Activated B cell treated with CpG ODN at 0.5 μM for 24 hours (primary cell): Measurements from ENCODE around the gene BPIFB6. TPM values are rescaled to one million over a fixed set of nuclear protein-coding genes. Genes with fewer than 3 reads are reported as not detected.

Source experiments
- ATAC-seq: fragments of 200-7000 bp; cut with Tn5 transposase; one replicate; pipeline ENCODE4 v1.10.0; 2021; ENCODE audit warnings: low read depth, mild to moderate bottlenecking, moderate library complexity
- CTCF ChIA-PET: fragments of 350-600 bp; sonication (Branson Sonifier 250); formaldehyde crosslinking; loops from one replicate; lab custom pipeline; 2021; ENCODE audit warnings: antibody characterized with exemption; lab: Charles Lee
- POLR2A ChIA-PET: fragments of 350-600 bp; sonication (Branson Sonifier 250); formaldehyde crosslinking; loops from one replicate; lab custom pipeline; 2021; ENCODE audit warnings: antibody characterized with exemption; lab: Charles Lee
- DNase-seq: peaks from one replicate; pipeline ENCODE4 v3.0.0; 2022
- H3K27ac Mint-ChIP-seq: one replicate; pipeline ENCODE4 v1.8.0; 2020; ENCODE audit warnings: mixed read lengths
- H3K27me3 Mint-ChIP-seq: one replicate; pipeline ENCODE4 v1.8.0; 2021; ENCODE audit warnings: mixed read lengths
- H3K36me3 Mint-ChIP-seq: one replicate; pipeline ENCODE4 v1.8.0; 2021; ENCODE audit warnings: low read depth, mixed read lengths
- H3K4me1 Mint-ChIP-seq: one replicate; pipeline ENCODE4 v1.8.0; 2021; ENCODE audit warnings: mixed read lengths
- H3K4me3 Mint-ChIP-seq: one replicate; pipeline ENCODE4 v1.8.0; 2020; ENCODE audit warnings: mild to moderate bottlenecking, mixed read lengths
- H3K9me3 Mint-ChIP-seq: one replicate; pipeline ENCODE4 v1.8.0; 2020; ENCODE audit warnings: mixed read lengths
- intact Hi-C: fragments of 100-400 bp; cut with micrococcal nuclease; formaldehyde crosslinking; loops from one replicate; pipeline ENCODE4 v1.15.1; 2024
- total RNA-seq: library from RNA; stranded (reverse); gene quantifications from 2 replicates; pipeline ENCODE4 v1.2.3, GENCODE V29; 2022
- TF ChIP-seq, protein P1 (sequence below): fragments of 200-600 bp; IDR thresholded peaks from one replicate; pipeline ENCODE4 v1.8.0; 2022; ENCODE audit warnings: antibody characterized with exemption, mild to moderate bottlenecking

BPIFB6 gene
- total RNA-seq, 1 donor from 2014 or later: not detected

DNA sequence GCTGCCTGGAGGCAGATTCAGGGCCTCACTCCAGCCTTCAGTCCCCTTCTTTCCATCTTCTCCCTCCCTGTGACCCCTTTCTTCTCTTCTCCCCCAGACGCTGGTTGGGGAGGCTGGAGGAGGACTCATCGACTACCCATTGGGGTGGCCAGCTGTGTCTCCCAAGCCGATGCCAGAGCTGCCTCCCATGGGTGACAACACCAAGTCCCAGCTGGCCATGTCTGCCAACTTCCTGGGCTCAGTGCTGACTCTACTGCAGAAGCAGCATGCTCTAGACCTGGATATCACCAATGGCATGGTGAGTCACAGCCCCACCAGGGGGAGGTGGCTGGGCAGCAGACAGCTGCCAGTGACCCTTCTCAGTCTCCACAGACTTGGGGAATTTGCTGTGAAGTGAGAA lies 60.9 kb downstream of the BPIFB6 start:
- H3K4me3 Mint-ChIP-seq: no peak overlapping the region
- no peaks in the 10 kb centered on the region for H3K9me3 Mint-ChIP-seq
- no peaks in the 10 kb centered on the region for H3K27me3 Mint-ChIP-seq
- no peaks in the 10 kb centered on the region for H3K4me1 Mint-ChIP-seq
- no peaks in the 10 kb centered on the region for H3K36me3 Mint-ChIP-seq
- ATAC-seq (no peak), DNase-seq (no peak)
- ChIA-PET POLR2A (no interaction called here), CTCF (no interaction called here)
- intact Hi-C loops: no loop called here
- H3K27ac Mint-ChIP-seq: no peak overlapping the region
- TF ChIP-seq, protein P1, sequence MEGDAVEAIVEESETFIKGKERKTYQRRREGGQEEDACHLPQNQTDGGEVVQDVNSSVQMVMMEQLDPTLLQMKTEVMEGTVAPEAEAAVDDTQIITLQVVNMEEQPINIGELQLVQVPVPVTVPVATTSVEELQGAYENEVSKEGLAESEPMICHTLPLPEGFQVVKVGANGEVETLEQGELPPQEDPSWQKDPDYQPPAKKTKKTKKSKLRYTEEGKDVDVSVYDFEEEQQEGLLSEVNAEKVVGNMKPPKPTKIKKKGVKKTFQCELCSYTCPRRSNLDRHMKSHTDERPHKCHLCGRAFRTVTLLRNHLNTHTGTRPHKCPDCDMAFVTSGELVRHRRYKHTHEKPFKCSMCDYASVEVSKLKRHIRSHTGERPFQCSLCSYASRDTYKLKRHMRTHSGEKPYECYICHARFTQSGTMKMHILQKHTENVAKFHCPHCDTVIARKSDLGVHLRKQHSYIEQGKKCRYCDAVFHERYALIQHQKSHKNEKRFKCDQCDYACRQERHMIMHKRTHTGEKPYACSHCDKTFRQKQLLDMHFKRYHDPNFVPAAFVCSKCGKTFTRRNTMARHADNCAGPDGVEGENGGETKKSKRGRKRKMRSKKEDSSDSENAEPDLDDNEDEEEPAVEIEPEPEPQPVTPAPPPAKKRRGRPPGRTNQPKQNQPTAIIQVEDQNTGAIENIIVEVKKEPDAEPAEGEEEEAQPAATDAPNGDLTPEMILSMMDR: no peak

DNA sequence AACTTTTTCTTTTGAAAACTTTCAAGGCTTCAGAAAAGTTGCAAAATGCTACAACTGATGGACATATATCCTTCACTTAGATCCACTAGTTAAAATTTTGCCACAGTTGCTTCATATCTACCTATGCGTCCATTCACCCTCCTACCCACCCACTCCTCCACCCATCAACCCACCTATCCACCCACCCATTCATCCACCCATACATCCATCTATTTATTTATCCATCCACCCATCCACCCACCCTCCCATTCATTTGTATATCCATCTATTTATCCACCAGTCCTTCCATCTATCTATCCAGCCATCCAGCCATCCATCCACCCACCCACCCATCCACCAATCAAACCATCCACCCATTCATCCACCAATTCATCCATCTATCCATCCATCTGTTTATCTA lies 61.6 kb downstream of the BPIFB6 start:
- no peaks in the 10 kb centered on the region for H3K4me1 Mint-ChIP-seq
- DNase-seq (no peak), ATAC-seq (no peak)
- intact Hi-C loops: no loop called here
- TF ChIP-seq, protein P1: no peak
- ChIA-PET CTCF (no interaction called here), POLR2A (no interaction called here)
- no peaks in the 10 kb centered on the region for H3K9me3 Mint-ChIP-seq
- H3K27me3 Mint-ChIP-seq: no peaks in the 10 kb centered on the region
- no peak overlapping the region for H3K27ac Mint-ChIP-seq
- no peak overlapping the region for H3K4me3 Mint-ChIP-seq
- no peaks in the 10 kb centered on the region for H3K36me3 Mint-ChIP-seq

DNA sequence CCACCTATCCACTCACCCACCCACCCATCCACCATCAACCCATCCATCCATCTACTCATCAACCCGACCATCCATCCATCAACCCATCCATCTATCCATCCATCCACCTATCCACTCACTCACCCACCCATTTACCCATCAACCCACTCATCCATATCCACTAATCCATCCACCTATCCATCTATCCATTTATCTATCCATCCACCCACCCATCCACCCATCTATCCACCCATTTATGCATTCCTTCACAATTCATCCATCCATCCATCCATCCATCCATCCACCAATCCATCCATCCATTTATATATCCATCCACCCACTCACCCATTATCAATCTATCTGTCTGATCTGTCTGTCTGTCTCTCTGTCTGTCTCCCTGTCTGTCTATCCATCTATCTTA lies 62.1 kb downstream of the BPIFB6 start:
- no peaks in the 10 kb centered on the region for H3K4me1 Mint-ChIP-seq
- intact Hi-C loops: no loop called here
- POLR2A ChIA-PET: no interaction called here
- no peak overlapping the region for H3K27ac Mint-ChIP-seq
- H3K9me3 Mint-ChIP-seq: no peaks in the 10 kb centered on the region
- DNase-seq: no peak
- CTCF ChIA-PET: no interaction called here
- no peaks in the 10 kb centered on the region for H3K36me3 Mint-ChIP-seq
- ATAC-seq: no peak
- TF ChIP-seq, protein P1: no peak
- no peak overlapping the region for H3K4me3 Mint-ChIP-seq
- no peaks in the 10 kb centered on the region for H3K27me3 Mint-ChIP-seq

Other genes starting within 250 kb of the BPIFB6 start
- 97.4 and 98.1 TPM in 2 replicates for gene MAPRE1, start 211.7 kb upstream of the BPIFB6 start, total RNA-seq
- gene EFCAB8, start 172.7 kb upstream of the BPIFB6 start, total RNA-seq: 0.71 TPM in 2 replicates
- gene SUN5, start 27.2 kb upstream of the BPIFB6 start, total RNA-seq: not detected in 2 replicates
- gene BPIFB2, start 23.9 kb upstream of the BPIFB6 start, total RNA-seq: not detected in 2 replicates
- not detected in 2 replicates for gene BPIFB3, start 22.3 kb downstream of the BPIFB6 start, total RNA-seq
- not detected in 2 replicates for gene BPIFB4, start 48.0 kb downstream of the BPIFB6 start, total RNA-seq
- not detected in 2 replicates for gene BPIFA2, start 136.5 kb downstream of the BPIFB6 start, total RNA-seq
- not detected in 2 replicates for gene BPIFA3, start 185.7 kb downstream of the BPIFB6 start, total RNA-seq
- gene BPIFA1, start 204.3 kb downstream of the BPIFB6 start, total RNA-seq: not detected in 2 replicates